NCI-H1417 (cell line): ENCODE measurements around the gene APOL1.
"Not testable (repeated sequence)": the region's sequence is repeated elsewhere in the genome, so short reads cannot be mapped to it uniquely, and the experiment has no call there.

Source experiments
- DNase-seq, 3 experiments: peaks; one replicate each; lab custom pipeline; 2025; lab: John Stamatoyannopoulos, UW

The APOL1 gene

GRCh38 chr22:36267058-36267457 is 14.1 kb downstream of the APOL1 start:
- no peak for DNase-seq

- no peak for DNase-seq
These were observed 15.1 kb downstream of the APOL1 start for GRCh38 chr22:36267896-36268485.

- not testable (repeated sequence) for DNase-seq
These were observed 18.3 kb downstream of the APOL1 start for GRCh38 chr22:36271231-36271630.

- DNase-seq = not testable (repeated sequence)
These were observed 19.0 kb downstream of the APOL1 start for GRCh38 chr22:36271951-36272350.

GRCh38 chr22:36274531-36274930 is 21.6 kb downstream of the APOL1 start:
- no peak for DNase-seq

GRCh38 chr22:36277482-36278291 is 24.8 kb downstream of the APOL1 start:
- DNase-seq = peak; percentile 17 to 55 (median 20)

- DNase-seq = no peak
These were observed 26.3 kb downstream of the APOL1 start for GRCh38 chr22:36279219-36279666.

GRCh38 chr22:36280379-36280778 is 27.4 kb downstream of the APOL1 start:
- no peak for DNase-seq

- DNase-seq = no peak
These were observed 28.9 kb downstream of the APOL1 start for GRCh38 chr22:36281781-36282327.

GRCh38 chr22:36282328-36282831 is 29.4 kb downstream of the APOL1 start:
- no peak for DNase-seq

- DNase-seq = no peak
These were observed 31.2 kb downstream of the APOL1 start for GRCh38 chr22:36284171-36284571.

- DNase-seq = no peak
These were observed 32.1 kb downstream of the APOL1 start for GRCh38 chr22:36285017-36285416.

- DNase-seq = no peak
These were observed 32.6 kb downstream of the APOL1 start for GRCh38 chr22:36285545-36285944.

GRCh38 chr22:36286096-36286957 is 33.4 kb downstream of the APOL1 start:
- peak; percentile 2 to 55 (median 49) for DNase-seq

GRCh38 chr22:36287881-36288515 is 35.1 kb downstream of the APOL1 start:
- no peak for DNase-seq

GRCh38 chr22:36288571-36289405 is 35.9 kb downstream of the APOL1 start:
- no peak for DNase-seq

- no peak for DNase-seq
These were observed 36.5 kb downstream of the APOL1 start for GRCh38 chr22:36289406-36289870.

GRCh38 chr22:36289948-36290371 is 37.0 kb downstream of the APOL1 start:
- not testable (repeated sequence) for DNase-seq

GRCh38 chr22:36290391-36291075 is 37.6 kb downstream of the APOL1 start:
- DNase-seq = not testable (repeated sequence)
